HepG2 (cell line): ENCODE data around the gene SMURF2. TPM values are rescaled to one million over a fixed set of nuclear protein-coding genes. Genes with fewer than 3 reads are reported as not detected.

Source experiments
- KIAA2018 ChIP-seq: sonication (generic); formaldehyde crosslinking; IDR thresholded peaks from 2 replicates; pipeline ENCODE4 v1.5.0; 2020; ENCODE audit warnings: mild to moderate bottlenecking, missing genetic modification reagents, borderline replicate concordance
- SRSF9 ChIP-seq: fragments of 200-400 bp; formaldehyde crosslinking; IDR thresholded peaks from 2 replicates; pipeline ENCODE4 v1.6.1; 2018; ENCODE audit warnings: borderline replicate concordance, mild to moderate bottlenecking, low read depth, low read length; ENCODE audit not compliant: insufficient read depth, poor library complexity, severe bottlenecking
- ZBTB33 ChIP-seq: sonication (generic); formaldehyde crosslinking; IDR thresholded peaks from 2 replicates; pipeline ENCODE4 v1.4.0; 2020; ENCODE audit warnings: missing genetic modification reagents
- ZFP1 ChIP-seq: IDR thresholded peaks from 2 replicates; pipeline ENCODE4 v1.6.1; 2016
- ZMAT3 ChIP-seq: sonication (generic); formaldehyde crosslinking; conservative IDR thresholded peaks from 2 replicates; pipeline ENCODE4 v1.7.0; 2021; ENCODE audit warnings: missing genetic modification reagents
- ZNF841 ChIP-seq: sonication (generic); formaldehyde crosslinking; IDR thresholded peaks from 2 replicates; pipeline ENCODE4 v1.8.1; 2023; ENCODE audit warnings: missing genetic modification reagents, borderline replicate concordance
- polyA plus RNA-seq, 8 experiments: library from polyadenylated mRNA; depleted of rRNA in 3 of 8; stranded (reverse) in 7 of 8; unstranded in 1 of 8; fragments of >200 nt; fragmentation: Illumina TruSeq in 4 of 8; extraction: Trizol in 4 of 8; gene quantifications; 2 replicates each; pipeline versions ENCODE4 v1.2.1 to v1.2.3, GENCODE V29; 2011 to 2016; ENCODE audit warnings: low read depth in 4 of 8, missing spikeins in 1 of 8, mixed read lengths in 1 of 8; ENCODE audit not compliant: insufficient read depth in 1 of 8
- total RNA-seq, 5 experiments: library from RNA; depleted of rRNA; stranded (reverse); fragments of >200 nt; fragmentation: Illumina TruSeq; extraction: Trizol; gene quantifications; 2 replicates each; pipeline ENCODE4 v1.2.3, GENCODE V29; 2016; ENCODE audit warnings: low read depth in 1 of 5
- TF ChIP-seq, protein P1 (sequence below): sonication (generic); formaldehyde crosslinking; IDR thresholded peaks from 2 replicates; pipeline ENCODE4 v1.4.0; 2020; ENCODE audit warnings: missing genetic modification reagents, borderline replicate concordance
- TF ChIP-seq, protein P2 (sequence below), 2 experiments: fragments of 450-650 bp in 1 of 2; sonication (generic) in 1 of 2; formaldehyde crosslinking; IDR thresholded peaks; 2 replicates each; pipeline versions ENCODE4 v1.5.0 to v1.8.0; 2020 to 2022; ENCODE audit warnings: mild to moderate bottlenecking in 1 of 2, missing genetic modification reagents in 1 of 2
- TF ChIP-seq, protein P3 (sequence below): sonication (generic); formaldehyde crosslinking; IDR thresholded peaks from 2 replicates; pipeline ENCODE4 v1.5.0; 2020; ENCODE audit warnings: missing genetic modification reagents, mild to moderate bottlenecking, borderline replicate concordance

Gene SMURF2
- total and polyA plus RNA-seq, 2 of the 13 experiments (the other 11 are each of a cell fraction or from before 2014, with no cell fraction given), result 14.9 to 24.3 TPM

- TF ChIP-seq, protein P1, sequence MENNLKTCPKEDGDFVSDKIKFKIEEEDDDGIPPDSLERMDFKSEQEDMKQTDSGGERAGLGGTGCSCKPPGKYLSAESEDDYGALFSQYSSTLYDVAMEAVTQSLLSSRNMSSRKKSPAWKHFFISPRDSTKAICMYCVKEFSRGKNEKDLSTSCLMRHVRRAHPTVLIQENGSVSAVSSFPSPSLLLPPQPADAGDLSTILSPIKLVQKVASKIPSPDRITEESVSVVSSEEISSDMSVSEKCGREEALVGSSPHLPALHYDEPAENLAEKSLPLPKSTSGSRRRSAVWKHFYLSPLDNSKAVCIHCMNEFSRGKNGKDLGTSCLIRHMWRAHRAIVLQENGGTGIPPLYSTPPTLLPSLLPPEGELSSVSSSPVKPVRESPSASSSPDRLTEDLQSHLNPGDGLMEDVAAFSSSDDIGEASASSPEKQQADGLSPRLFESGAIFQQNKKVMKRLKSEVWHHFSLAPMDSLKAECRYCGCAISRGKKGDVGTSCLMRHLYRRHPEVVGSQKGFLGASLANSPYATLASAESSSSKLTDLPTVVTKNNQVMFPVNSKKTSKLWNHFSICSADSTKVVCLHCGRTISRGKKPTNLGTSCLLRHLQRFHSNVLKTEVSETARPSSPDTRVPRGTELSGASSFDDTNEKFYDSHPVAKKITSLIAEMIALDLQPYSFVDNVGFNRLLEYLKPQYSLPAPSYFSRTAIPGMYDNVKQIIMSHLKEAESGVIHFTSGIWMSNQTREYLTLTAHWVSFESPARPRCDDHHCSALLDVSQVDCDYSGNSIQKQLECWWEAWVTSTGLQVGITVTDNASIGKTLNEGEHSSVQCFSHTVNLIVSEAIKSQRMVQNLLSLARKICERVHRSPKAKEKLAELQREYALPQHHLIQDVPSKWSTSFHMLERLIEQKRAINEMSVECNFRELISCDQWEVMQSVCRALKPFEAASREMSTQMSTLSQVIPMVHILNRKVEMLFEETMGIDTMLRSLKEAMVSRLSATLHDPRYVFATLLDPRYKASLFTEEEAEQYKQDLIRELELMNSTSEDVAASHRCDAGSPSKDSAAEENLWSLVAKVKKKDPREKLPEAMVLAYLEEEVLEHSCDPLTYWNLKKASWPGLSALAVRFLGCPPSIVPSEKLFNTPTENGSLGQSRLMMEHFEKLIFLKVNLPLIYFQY, result peak; percentile 42; the same call in 1 of the 2 replicates
- TF ChIP-seq ZFP1 (CRISPR knock-in tag) (peak; percentile 48; the same call in 1 of the 2 replicates), ZBTB33 (CRISPR knock-in tag) (peak; percentile 14; the same call in 1 of the 2 replicates), ZMAT3 (CRISPR knock-in tag) (peak; percentile 80; the same call in 1 of the 2 replicates), SRSF9 (no peak), ZNF841 (CRISPR knock-in tag) (peak; percentile 89), KIAA2018 (CRISPR knock-in tag) (0 out of 2 replicates have a peak, but pooled peaks have one; percentile 26)
- TF ChIP-seq, protein P2, sequence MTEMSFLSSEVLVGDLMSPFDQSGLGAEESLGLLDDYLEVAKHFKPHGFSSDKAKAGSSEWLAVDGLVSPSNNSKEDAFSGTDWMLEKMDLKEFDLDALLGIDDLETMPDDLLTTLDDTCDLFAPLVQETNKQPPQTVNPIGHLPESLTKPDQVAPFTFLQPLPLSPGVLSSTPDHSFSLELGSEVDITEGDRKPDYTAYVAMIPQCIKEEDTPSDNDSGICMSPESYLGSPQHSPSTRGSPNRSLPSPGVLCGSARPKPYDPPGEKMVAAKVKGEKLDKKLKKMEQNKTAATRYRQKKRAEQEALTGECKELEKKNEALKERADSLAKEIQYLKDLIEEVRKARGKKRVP (CRISPR knock-in tag; IDR thresholded peaks at IDR 0.05), result peak in 1 of 2 experiments; percentile 55; a peak in 2 of 4 replicates
- TF ChIP-seq, protein P3, sequence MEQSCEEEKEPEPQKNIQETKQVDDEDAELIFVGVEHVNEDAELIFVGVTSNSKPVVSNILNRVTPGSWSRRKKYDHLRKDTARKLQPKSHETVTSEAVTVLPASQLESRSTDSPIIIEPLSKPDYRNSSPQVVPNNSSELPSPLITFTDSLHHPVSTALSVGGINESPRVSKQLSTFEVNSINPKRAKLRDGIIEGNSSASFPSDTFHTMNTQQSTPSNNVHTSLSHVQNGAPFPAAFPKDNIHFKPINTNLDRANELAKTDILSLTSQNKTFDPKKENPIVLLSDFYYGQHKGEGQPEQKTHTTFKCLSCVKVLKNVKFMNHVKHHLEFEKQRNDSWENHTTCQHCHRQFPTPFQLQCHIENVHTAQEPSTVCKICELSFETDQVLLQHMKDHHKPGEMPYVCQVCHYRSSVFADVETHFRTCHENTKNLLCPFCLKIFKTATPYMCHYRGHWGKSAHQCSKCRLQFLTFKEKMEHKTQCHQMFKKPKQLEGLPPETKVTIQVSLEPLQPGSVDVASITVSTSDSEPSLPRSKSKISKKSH, result peak; percentile 73
Observed at GRCh38 chr17:64506576-64507412, 155.3 kb downstream of the SMURF2 start, which contains the start of gene CEP95 (continued).
